ENCODE results near the gene OR4K2.
"Not testable (repeated sequence)": the region's sequence is repeated elsewhere in the genome, so short reads cannot be mapped to it uniquely, and the experiment has no call there.

Gene OR4K2

GRCh38 chr14:19874842-19875241 is at the start of gene OR4K2:
Gene OR4K2, plus strand, starts transcription at chr14:19875142. Its CDS starts 1,126 bp downstream, at chr14:19876268.
- no peak within 1 kb of the TSS for H3K4me3 ChIP-seq (ENCODE audit: low read length)
- DNase-seq (ENCODE audit: low read depth) = no peak
- TF ChIP-seq CTCF (conservative IDR thresholded peaks at IDR 0.05; ENCODE audit: low read depth, low read length) = no peak

- DNase-seq (ENCODE audit: low read depth); H3K4me3 ChIP-seq (ENCODE audit: low read length): not testable (repeated sequence)
Observed at GRCh38 chr14:19827626-19828244, 47.2 kb upstream of the OR4K2 start.

GRCh38 chr14:19828314-19828713 is 46.6 kb upstream of the OR4K2 start:
- TF ChIP-seq CTCF (conservative IDR thresholded peaks at IDR 0.05; ENCODE audit: low read depth, low read length) = no peak
- DNase-seq (ENCODE audit: low read depth) = no peak

GRCh38 chr14:19834203-19834848 is 40.6 kb upstream of the OR4K2 start:
- not testable (repeated sequence) for DNase-seq (ENCODE audit: low read depth); H3K4me3 ChIP-seq (ENCODE audit: low read length)

More at GRCh38 chr14:19828314-19828713, 46.6 kb upstream of the OR4K2 start:
- H3K4me3 ChIP-seq (ENCODE audit: low read length) = no peak overlapping the region

GRCh38 chr14:19838433-19838832 is 36.5 kb upstream of the OR4K2 start:
- no peak for DNase-seq (ENCODE audit: low read depth)
- no peak for TF ChIP-seq CTCF (conservative IDR thresholded peaks at IDR 0.05; ENCODE audit: low read depth, low read length)
- no peak overlapping the region for H3K4me3 ChIP-seq (ENCODE audit: low read length)

GRCh38 chr14:19851365-19851764 is 23.6 kb upstream of the OR4K2 start:
- no peak overlapping the region for H3K4me3 ChIP-seq (ENCODE audit: low read length)
- DNase-seq (ENCODE audit: low read depth) = no peak
- no peak for TF ChIP-seq CTCF (conservative IDR thresholded peaks at IDR 0.05; ENCODE audit: low read depth, low read length)

GRCh38 chr14:19866061-19866669 is 8.8 kb upstream of the OR4K2 start:
- not testable (repeated sequence) for H3K4me3 ChIP-seq (ENCODE audit: low read length); DNase-seq (ENCODE audit: low read depth)

- DNase-seq (ENCODE audit: low read depth) = no peak
- no peak for TF ChIP-seq CTCF (conservative IDR thresholded peaks at IDR 0.05; ENCODE audit: low read depth, low read length)
- no peak overlapping the region for H3K4me3 ChIP-seq (ENCODE audit: low read length)
Observed at GRCh38 chr14:19873178-19873577, 1.8 kb upstream of the OR4K2 start.

Data from retinal pigment epithelial cell (primary cell).